ENCODE measurements around the gene CORO2A.

The CORO2A gene

GRCh38 chr9:98192503-98193335, at the start of gene CORO2A:
CORO2A (minus strand) TSS chr9:98192637; CDS start chr9:98157660, 34,977 bp downstream.
- H3K4me1 ChIP-seq, result peaks cover 3% of the 10 kb centered on the region; the same call in 1 of the 2 replicates
- peak within 1 kb of the TSS; percentile 63 for H3K4me3 ChIP-seq
- peak; percentile 73 to 90 for DNase-seq (ENCODE audit: low spot score in 2 of 2)
- no peaks in the 10 kb centered on the region for H3K36me3 ChIP-seq (replicated peaks)
- H3K27me3 ChIP-seq (ENCODE audit: low read depth), result no peaks in the 10 kb centered on the region
- in situ Hi-C loops (cut with MboI; ENCODE audit: low sequenced_read_pairs), result no loop called here
- no peaks in the 10 kb centered on the region for H3K9me3 ChIP-seq

- no peak for DNase-seq (ENCODE audit: low spot score in 2 of 2)
- H3K4me3 ChIP-seq, result no peak overlapping the region
- in situ Hi-C loops (cut with MboI; ENCODE audit: low sequenced_read_pairs), result no loop called here
- H3K4me1 ChIP-seq, result no peaks in the 10 kb centered on the region
- no peaks in the 10 kb centered on the region for H3K27me3 ChIP-seq (ENCODE audit: low read depth)
- no peaks in the 10 kb centered on the region for H3K36me3 ChIP-seq (replicated peaks)
- H3K9me3 ChIP-seq, result no peaks in the 10 kb centered on the region
Measured at GRCh38 chr9:98241357-98242300, 49.2 kb upstream of the CORO2A start.

GRCh38 chr9:98240475-98240874, 48.0 kb upstream of the CORO2A start:
- no peaks in the 10 kb centered on the region for H3K36me3 ChIP-seq (replicated peaks)
- H3K9me3 ChIP-seq, result no peaks in the 10 kb centered on the region
- H3K4me3 ChIP-seq, result no peak overlapping the region
- in situ Hi-C loops (cut with MboI; ENCODE audit: low sequenced_read_pairs), result no loop called here
- DNase-seq (ENCODE audit: low spot score in 2 of 2), result no peak
- no peaks in the 10 kb centered on the region for H3K27me3 ChIP-seq (ENCODE audit: low read depth)
- no peaks in the 10 kb centered on the region for H3K4me1 ChIP-seq

- Histone ChIP-seq H3K4me3 (no peak overlapping the region), H3K27me3 (ENCODE audit: low read depth) (no peaks in the 10 kb centered on the region), H3K36me3 (replicated peaks) (no peaks in the 10 kb centered on the region), H3K9me3 (no peaks in the 10 kb centered on the region), H3K4me1 (no peaks in the 10 kb centered on the region)
- in situ Hi-C loops (cut with MboI; ENCODE audit: low sequenced_read_pairs), result no loop called here
- DNase-seq (ENCODE audit: low spot score in 2 of 2), result no peak
Measured at GRCh38 chr9:98236901-98237487, 44.6 kb upstream of the CORO2A start.

GRCh38 chr9:98235126-98235525, 42.7 kb upstream of the CORO2A start:
- Histone ChIP-seq H3K4me1 (no peaks in the 10 kb centered on the region), H3K9me3 (no peaks in the 10 kb centered on the region), H3K4me3 (no peak overlapping the region), H3K27me3 (ENCODE audit: low read depth) (no peaks in the 10 kb centered on the region), H3K36me3 (replicated peaks) (no peaks in the 10 kb centered on the region)
- in situ Hi-C loops (cut with MboI; ENCODE audit: low sequenced_read_pairs), result no loop called here
- DNase-seq (ENCODE audit: low spot score in 2 of 2), result no peak

- no peaks in the 10 kb centered on the region for H3K4me1 ChIP-seq
- in situ Hi-C loops (cut with MboI; ENCODE audit: low sequenced_read_pairs), result no loop called here
- no peak for DNase-seq (ENCODE audit: low spot score in 2 of 2)
Measured at GRCh38 chr9:98234245-98234825, 41.9 kb upstream of the CORO2A start.

GRCh38 chr9:98232926-98233325, 40.5 kb upstream of the CORO2A start:
- H3K9me3 ChIP-seq, result no peaks in the 10 kb centered on the region
- H3K4me1 ChIP-seq, result no peaks in the 10 kb centered on the region
- in situ Hi-C loops (cut with MboI; ENCODE audit: low sequenced_read_pairs), result no loop called here
- no peak for DNase-seq (ENCODE audit: low spot score in 2 of 2)
- H3K36me3 ChIP-seq (replicated peaks), result no peaks in the 10 kb centered on the region
- no peak overlapping the region for H3K4me3 ChIP-seq
- no peaks in the 10 kb centered on the region for H3K27me3 ChIP-seq (ENCODE audit: low read depth)

More at GRCh38 chr9:98234245-98234825, 41.9 kb upstream of the CORO2A start:
- no peaks in the 10 kb centered on the region for H3K9me3 ChIP-seq
- H3K4me3 ChIP-seq, result no peak overlapping the region
- H3K36me3 ChIP-seq (replicated peaks), result no peaks in the 10 kb centered on the region
- H3K27me3 ChIP-seq (ENCODE audit: low read depth), result no peaks in the 10 kb centered on the region

- no peak for DNase-seq (ENCODE audit: low spot score in 2 of 2)
- Histone ChIP-seq H3K36me3 (replicated peaks) (no peaks in the 10 kb centered on the region), H3K4me3 (no peak overlapping the region), H3K9me3 (no peaks in the 10 kb centered on the region), H3K4me1 (no peaks in the 10 kb centered on the region), H3K27me3 (ENCODE audit: low read depth) (no peaks in the 10 kb centered on the region)
- in situ Hi-C loops (cut with MboI; ENCODE audit: low sequenced_read_pairs), result no loop called here
Measured at GRCh38 chr9:98231770-98232478, 39.5 kb upstream of the CORO2A start.

GRCh38 chr9:98230789-98231188, 38.4 kb upstream of the CORO2A start:
- Histone ChIP-seq H3K4me3 (no peak overlapping the region), H3K9me3 (no peaks in the 10 kb centered on the region), H3K36me3 (replicated peaks) (no peaks in the 10 kb centered on the region), H3K27me3 (ENCODE audit: low read depth) (no peaks in the 10 kb centered on the region), H3K4me1 (no peaks in the 10 kb centered on the region)
- in situ Hi-C loops (cut with MboI; ENCODE audit: low sequenced_read_pairs), result no loop called here
- DNase-seq (ENCODE audit: low spot score in 2 of 2), result no peak

- no peaks in the 10 kb centered on the region for H3K27me3 ChIP-seq (ENCODE audit: low read depth)
- no peak overlapping the region for H3K4me3 ChIP-seq
- in situ Hi-C loops (cut with MboI; ENCODE audit: low sequenced_read_pairs), result no loop called here
- DNase-seq (ENCODE audit: low spot score in 2 of 2), result no peak
- H3K36me3 ChIP-seq (replicated peaks), result no peaks in the 10 kb centered on the region
- no peaks in the 10 kb centered on the region for H3K4me1 ChIP-seq
- H3K9me3 ChIP-seq, result no peaks in the 10 kb centered on the region
Measured at GRCh38 chr9:98230304-98230703, 37.9 kb upstream of the CORO2A start.

- Histone ChIP-seq H3K36me3 (replicated peaks) (no peaks in the 10 kb centered on the region), H3K9me3 (no peaks in the 10 kb centered on the region), H3K4me1 (no peaks in the 10 kb centered on the region), H3K4me3 (no peak overlapping the region), H3K27me3 (ENCODE audit: low read depth) (no peaks in the 10 kb centered on the region)
- no peak for DNase-seq (ENCODE audit: low spot score in 2 of 2)
- in situ Hi-C loops (cut with MboI; ENCODE audit: low sequenced_read_pairs), result no loop called here
Measured at GRCh38 chr9:98229620-98230019, 37.2 kb upstream of the CORO2A start.

- Histone ChIP-seq H3K9me3 (no peaks in the 10 kb centered on the region), H3K36me3 (replicated peaks) (no peaks in the 10 kb centered on the region), H3K4me1 (no peaks in the 10 kb centered on the region), H3K4me3 (no peak overlapping the region), H3K27me3 (ENCODE audit: low read depth) (no peaks in the 10 kb centered on the region)
- DNase-seq (ENCODE audit: low spot score in 2 of 2), result no peak
- in situ Hi-C loops (cut with MboI; ENCODE audit: low sequenced_read_pairs), result no loop called here
Measured at GRCh38 chr9:98229090-98229395, 36.6 kb upstream of the CORO2A start.

GRCh38 chr9:98228392-98229089, 36.1 kb upstream of the CORO2A start:
- Histone ChIP-seq H3K4me1 (no peaks in the 10 kb centered on the region), H3K27me3 (ENCODE audit: low read depth) (no peaks in the 10 kb centered on the region), H3K36me3 (replicated peaks) (no peaks in the 10 kb centered on the region), H3K4me3 (no peak overlapping the region), H3K9me3 (no peaks in the 10 kb centered on the region)
- in situ Hi-C loops (cut with MboI; ENCODE audit: low sequenced_read_pairs), result no loop called here
- DNase-seq (ENCODE audit: low spot score in 2 of 2), result no peak
